HG02973 (cell line): ENCODE data around the gene DPAGT1.
"Not testable (repeated sequence)": the region's sequence is repeated elsewhere in the genome, so short reads cannot be mapped to it uniquely, and the experiment has no call there.

Experiments used
- ATAC-seq: cut with Tn5 transposase; IDR thresholded peaks from one replicate; pipeline ENCODE4 v1.9.1; 2021; ENCODE audit warnings: moderate library complexity; ENCODE audit not compliant: unreplicated experiment

The DPAGT1 gene

GRCh38 chr11:119059128-119059527 is 42.5 kb downstream of the DPAGT1 start:
- ATAC-seq: not testable (repeated sequence)

DNA sequence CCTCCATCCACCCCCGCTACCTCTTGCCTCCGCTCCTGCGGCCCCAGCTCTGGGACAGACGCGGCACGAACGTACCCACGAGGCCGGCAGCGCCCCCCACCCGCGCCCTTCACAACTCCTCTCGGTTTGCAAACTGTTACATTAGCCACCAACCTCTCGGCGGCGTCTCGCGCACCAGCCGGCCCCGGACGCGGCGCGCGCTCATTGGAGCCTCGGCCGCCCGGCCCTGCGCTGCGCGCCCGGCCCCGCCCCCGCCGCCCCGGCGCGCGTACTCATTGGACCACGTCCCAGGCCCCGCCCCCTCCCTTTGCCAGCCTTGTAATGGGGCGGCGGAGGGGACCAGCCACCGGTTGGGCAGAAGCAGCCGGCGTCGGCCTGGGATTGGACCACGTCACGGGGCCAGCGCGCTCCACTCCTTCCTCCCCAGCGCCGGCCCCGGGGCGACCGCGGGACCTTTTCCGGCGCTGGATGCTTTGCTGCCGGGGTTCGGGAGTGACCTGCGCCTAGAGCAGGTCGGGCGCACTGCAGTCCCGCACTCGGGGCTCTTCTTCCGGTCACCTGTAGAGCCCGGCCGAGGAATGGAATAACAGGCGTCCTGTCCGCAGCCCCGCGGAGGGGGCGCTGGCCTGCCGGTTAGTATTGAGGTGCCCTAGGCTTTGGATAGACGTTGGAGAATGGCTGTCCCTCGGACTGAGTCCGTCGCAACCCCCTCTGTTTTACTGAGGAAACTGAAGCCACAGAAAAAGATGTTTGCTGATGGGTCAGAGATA is 44.5 kb downstream of the DPAGT1 start, which contains the start of gene HYOU1:
HYOU1 (minus strand) TSS at position 206 of the 770 bp plus-strand sequence. CDS start 1,045 bp downstream, outside the sequence.
- ATAC-seq: peak; percentile 85

GRCh38 chr11:119056421-119056999 is 45.1 kb downstream of the DPAGT1 start:
- no peak for ATAC-seq

DNA sequence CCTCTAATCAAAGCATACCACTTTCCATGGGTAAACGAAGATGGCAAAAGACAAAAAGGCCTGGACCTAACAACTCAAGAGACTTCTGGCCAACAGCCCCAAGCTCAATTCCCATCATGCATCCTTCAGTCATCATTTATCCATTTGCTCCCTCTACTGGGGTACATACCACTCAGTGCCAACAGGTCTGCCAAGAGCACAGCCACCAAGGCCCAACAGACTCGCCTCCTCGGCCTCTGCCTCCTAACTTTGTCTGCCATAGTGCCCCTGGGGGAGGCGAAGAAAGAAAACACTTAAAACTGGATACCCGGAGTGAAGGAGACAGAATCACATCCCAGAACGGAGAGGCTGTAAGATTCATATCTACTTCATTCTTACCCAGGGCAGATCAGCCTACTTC is 45.8 kb downstream of the DPAGT1 start:
- no peak for ATAC-seq

GRCh38 chr11:119054418-119054817 is 47.2 kb downstream of the DPAGT1 start:
- no peak for ATAC-seq

DNA sequence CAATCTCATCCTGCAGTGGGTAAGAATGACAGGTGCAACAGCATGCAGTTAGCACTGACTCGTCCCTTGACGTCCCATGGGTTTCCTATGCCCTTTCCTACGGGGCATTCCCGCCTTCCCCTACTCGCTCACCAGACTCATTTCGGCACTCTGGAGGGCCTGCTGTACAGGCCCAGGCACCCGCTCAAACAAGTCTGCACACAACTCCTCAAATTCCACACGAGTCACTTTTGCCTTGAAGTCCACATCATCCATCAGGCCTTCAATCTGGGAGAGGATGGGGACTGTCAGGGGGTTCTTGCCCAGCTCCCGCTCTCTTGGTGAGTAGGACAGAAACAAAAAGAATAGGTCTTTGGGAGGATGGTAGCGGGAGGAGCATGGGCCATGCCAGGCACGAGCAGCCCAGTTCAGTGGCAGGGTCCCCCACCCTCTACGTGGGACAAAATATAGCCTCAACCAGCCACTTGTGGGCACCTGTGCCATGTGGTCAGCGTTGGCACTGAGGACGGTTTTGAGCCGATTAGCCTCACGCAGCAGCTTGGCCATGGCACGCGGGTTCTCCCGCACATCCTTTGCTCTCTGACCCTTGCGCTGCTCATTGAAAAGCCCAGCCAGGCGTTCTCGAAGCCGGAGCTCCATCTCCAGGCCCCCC is 49.4 kb downstream of the DPAGT1 start:
- ATAC-seq: no peak

GRCh38 chr11:119051440-119052162 is 50.1 kb downstream of the DPAGT1 start:
- no peak for ATAC-seq

DNA sequence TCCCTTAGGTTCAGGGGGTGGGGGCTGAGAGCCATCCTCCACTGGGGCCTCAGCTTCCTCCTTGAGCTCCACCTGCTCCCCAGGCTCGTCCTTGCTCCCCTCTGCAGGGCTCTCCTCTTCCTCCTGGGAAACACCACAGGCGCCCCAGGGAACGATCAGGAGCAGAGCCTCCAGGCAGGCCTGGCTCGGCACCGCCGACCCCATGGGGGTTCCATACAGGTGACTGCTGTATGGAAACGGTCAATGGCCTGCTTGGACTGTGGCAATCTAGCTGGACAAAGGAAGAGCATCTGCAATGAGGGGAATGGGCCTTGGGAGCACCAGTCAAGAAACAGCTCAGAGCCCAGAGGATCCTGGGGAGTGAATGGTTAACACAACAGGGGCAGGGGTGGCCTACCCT is 52.6 kb downstream of the DPAGT1 start:
- no peak for ATAC-seq

DNA sequence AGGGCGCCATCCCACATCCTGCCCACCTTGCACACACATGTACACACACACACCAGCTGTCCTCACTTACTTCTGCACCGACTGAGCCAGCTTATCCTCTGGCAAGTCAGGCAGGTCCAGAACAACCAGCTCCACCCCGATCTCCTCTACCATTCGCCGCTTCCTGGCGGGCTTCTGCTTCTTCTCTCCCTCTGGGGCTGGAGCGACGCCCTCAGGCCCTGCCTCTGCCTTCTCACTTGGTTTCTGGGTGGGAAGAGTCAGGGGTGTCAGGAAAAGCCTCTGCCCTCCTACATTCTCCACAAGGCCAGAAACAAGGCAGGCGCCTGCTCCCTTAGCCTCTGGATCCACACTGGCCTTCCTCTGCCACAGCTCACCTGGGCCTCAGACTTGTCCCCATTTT is 53.0 kb downstream of the DPAGT1 start:
- ATAC-seq: no peak

DNA sequence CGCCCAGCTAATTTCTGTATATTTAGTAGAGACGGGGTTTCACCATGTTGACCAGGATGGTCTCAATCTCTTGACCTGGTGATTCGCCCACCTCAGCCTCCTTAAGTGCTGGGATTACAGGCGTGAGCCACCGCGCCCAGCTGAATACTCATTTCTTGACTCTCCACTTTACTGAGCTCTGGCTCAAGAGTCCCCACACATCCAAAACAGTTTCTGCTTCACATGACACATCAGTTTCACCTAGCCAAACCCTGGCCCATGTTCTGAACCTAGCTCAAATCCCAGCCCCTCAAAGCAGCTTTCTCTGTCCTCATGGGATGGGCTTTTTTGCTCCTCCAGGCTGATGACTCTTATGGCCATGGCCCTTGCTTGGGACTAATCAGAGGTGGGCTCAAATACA is 54.4 kb downstream of the DPAGT1 start:
- no peak for ATAC-seq
